HG03280 (cell line): ENCODE data around the gene TENM4.

Source experiments
- ATAC-seq: cut with Tn5 transposase; IDR thresholded peaks from one replicate; pipeline ENCODE4 v1.9.1; 2021; ENCODE audit warnings: mild to moderate bottlenecking, moderate library complexity; ENCODE audit not compliant: unreplicated experiment

The TENM4 gene

GRCh38 chr11:79095424-79095823, 345.4 kb downstream of the TENM4 start:
- no peak for ATAC-seq

GRCh38 chr11:79094616-79095015, 346.2 kb downstream of the TENM4 start:
- no peak for ATAC-seq

- no peak for ATAC-seq
Observed at GRCh38 chr11:79092791-79093353, 348.0 kb downstream of the TENM4 start.

GRCh38 chr11:79090191-79090705, 350.6 kb downstream of the TENM4 start:
- ATAC-seq: no peak

GRCh38 chr11:79089601-79090000, 351.2 kb downstream of the TENM4 start:
- no peak for ATAC-seq

- ATAC-seq: no peak
Observed at GRCh38 chr11:79088967-79089366, 351.9 kb downstream of the TENM4 start.

- ATAC-seq: no peak
Observed at GRCh38 chr11:79087961-79088318, 352.9 kb downstream of the TENM4 start.

GRCh38 chr11:79087238-79087960, 353.4 kb downstream of the TENM4 start:
- ATAC-seq: no peak

GRCh38 chr11:79086056-79086455, 354.8 kb downstream of the TENM4 start:
- no peak for ATAC-seq

- no peak for ATAC-seq
Observed at GRCh38 chr11:79084382-79084781, 356.4 kb downstream of the TENM4 start.

GRCh38 chr11:79083352-79083751, 357.5 kb downstream of the TENM4 start:
- no peak for ATAC-seq

GRCh38 chr11:79082907-79083306, 357.9 kb downstream of the TENM4 start:
- no peak for ATAC-seq

GRCh38 chr11:79082280-79082679, 358.6 kb downstream of the TENM4 start:
- ATAC-seq: no peak

- ATAC-seq: no peak
Observed at GRCh38 chr11:79081471-79082031, 359.3 kb downstream of the TENM4 start.

GRCh38 chr11:79080551-79080950, 360.3 kb downstream of the TENM4 start:
- no peak for ATAC-seq

GRCh38 chr11:79078999-79079398, 361.8 kb downstream of the TENM4 start:
- ATAC-seq: no peak

GRCh38 chr11:79078456-79078855, 362.4 kb downstream of the TENM4 start:
- ATAC-seq: no peak

GRCh38 chr11:79077702-79078330, 363.0 kb downstream of the TENM4 start:
- no peak for ATAC-seq

GRCh38 chr11:79076526-79077115, 364.2 kb downstream of the TENM4 start:
- ATAC-seq: no peak

GRCh38 chr11:79074547-79074946, 366.3 kb downstream of the TENM4 start:
- ATAC-seq: no peak

- ATAC-seq: no peak
Observed at GRCh38 chr11:79071190-79071589, 369.6 kb downstream of the TENM4 start.
